NCI-H1105 treated with DMSO at 0.1 percent for 48 hours (cell line): ENCODE results near the gene BEGAIN.

ENCODE experiments used
- DNase-seq: peaks from one replicate; lab custom pipeline; 2025; lab: John Stamatoyannopoulos, UW

Gene BEGAIN

DNA sequence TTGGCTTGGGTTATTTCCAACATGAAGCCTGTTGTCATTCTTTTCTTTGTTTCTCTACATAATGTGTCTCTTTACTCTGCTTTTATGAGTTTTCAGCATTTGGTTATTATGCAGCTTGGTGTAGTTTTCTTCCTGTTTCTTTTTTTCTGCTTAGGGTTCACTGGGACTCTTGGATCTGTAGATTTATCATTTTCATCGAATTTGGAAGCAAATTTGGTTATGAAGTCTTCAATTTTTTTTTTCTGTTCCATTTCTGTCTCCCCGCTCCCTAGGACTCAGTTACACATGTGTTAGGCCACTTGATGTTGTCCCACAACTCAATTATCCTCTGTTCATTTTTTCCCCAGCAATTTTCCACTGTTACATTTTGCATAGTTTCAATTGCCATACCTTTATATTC, 13.8 kb upstream of the BEGAIN start:
- no peak for DNase-seq

DNA sequence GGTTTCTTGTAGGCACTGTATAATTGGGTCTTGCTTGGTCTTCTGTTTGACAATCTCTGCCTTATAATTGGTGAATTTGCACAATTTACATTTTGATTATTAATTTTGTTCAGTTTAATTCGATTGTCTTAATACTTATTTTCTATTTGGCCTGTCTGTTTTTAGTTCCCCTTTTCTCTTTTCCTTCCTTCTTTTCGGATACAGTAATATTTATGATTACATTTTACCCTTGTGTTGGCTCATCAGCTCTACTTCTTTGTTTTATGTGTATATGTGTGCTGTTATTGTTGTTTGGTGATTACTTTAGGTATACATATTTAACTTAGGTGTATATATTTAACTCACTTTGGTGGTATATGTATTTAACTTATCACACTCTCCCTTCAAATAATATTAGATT, 12.8 kb upstream of the BEGAIN start:
- no peak for DNase-seq

DNA sequence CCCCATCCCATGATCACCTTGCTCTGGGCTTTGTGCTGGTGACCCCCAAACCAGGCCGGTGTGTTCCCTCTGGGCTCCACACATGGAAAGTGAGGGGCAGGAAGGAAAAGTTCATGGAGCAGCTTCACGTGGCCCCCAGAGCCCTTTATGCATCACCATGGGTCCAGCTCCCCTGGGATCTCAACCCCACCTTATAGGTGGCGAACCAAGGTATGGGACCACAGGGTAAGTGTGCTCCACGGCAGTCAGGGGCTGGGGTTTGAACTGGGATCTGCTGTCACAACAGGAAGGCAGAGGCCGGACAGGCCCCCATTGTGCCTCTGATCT, 7.4 kb upstream of the BEGAIN start:
- DNase-seq, result no peak

DNA sequence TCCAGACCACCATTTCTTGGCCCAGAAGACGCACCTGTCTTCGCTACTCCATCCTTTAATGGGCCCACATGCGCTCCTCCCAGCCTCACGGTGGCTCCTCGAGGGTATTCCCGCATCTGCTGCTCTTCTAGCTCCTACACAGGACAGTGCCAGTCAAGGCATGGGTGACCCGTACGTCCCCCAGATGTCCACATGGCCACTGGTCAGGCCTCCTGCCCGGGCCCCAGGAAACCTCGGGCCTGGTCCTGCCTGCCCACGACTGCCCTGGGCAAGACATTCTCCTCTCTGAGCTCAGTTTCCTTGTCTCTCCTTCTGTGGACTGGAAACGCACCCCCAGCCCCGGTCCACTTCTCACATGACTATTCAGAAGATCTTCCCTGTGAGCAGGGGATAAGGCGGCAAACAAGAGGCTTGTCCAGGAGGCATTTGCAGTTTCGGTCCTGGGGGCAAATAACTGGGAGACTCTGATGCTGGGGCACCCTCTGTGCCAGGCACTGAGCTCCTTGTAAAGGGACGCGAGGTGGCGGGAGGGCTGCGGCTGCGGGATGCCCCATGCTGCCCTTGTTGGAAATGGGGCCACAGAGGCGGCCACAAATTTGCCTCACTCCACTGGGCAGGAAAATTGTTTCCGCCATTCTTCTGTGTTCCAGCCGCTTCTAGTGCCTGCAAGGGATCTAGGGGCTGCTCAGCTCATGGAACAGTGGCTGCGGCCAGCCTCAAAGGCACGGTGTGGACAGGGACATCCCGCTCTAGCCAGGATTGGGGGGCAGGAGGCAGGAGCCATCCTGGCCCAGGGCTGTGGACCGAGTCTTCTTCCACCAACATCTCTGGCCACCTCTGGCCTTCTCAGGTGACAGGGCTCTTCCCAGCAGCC, 6.8 kb upstream of the BEGAIN start:
- DNase-seq, result no peak

DNA sequence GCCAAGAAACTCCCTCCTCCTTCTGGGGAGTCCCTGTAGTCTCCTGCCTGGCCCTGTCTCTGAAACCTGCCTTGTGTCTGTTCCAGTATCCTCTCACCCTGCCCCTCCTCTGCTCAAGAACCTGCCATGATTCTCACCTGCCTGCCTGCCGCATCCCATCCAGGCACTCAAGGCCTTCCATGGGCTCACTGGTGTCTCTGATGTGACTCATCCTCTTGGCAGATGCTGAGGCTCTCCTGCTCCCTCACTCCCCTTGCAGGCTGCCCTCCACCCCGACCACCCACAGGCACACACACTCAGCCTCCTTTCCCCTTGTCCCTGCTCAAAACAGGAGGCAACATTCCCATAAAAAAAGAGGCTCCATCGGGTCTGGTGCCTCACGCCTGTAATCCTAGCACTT, 5.8 kb upstream of the BEGAIN start:
- DNase-seq, result no peak

DNA sequence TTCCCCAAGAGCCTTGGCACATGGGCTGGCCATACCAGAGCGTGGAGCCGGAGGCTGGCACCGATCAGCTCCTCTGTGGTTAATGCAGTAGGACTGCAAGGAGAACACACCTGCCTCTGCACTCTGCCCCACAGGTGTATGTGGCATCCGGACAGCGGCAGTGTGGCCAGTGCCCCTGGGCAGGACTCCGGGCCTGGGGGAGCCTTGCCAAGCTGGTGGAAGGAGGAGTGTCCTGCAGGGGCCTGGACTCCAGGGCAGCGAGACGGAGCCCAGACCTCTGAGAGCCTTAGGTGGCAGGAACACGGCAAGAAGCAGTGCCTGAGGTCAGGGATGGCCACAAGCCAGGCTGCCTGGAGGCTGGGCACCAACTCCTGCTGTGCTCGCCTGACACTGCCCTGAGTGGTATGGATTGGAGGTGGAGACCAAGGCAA, 5.3 kb upstream of the BEGAIN start:
- no peak for DNase-seq

DNA sequence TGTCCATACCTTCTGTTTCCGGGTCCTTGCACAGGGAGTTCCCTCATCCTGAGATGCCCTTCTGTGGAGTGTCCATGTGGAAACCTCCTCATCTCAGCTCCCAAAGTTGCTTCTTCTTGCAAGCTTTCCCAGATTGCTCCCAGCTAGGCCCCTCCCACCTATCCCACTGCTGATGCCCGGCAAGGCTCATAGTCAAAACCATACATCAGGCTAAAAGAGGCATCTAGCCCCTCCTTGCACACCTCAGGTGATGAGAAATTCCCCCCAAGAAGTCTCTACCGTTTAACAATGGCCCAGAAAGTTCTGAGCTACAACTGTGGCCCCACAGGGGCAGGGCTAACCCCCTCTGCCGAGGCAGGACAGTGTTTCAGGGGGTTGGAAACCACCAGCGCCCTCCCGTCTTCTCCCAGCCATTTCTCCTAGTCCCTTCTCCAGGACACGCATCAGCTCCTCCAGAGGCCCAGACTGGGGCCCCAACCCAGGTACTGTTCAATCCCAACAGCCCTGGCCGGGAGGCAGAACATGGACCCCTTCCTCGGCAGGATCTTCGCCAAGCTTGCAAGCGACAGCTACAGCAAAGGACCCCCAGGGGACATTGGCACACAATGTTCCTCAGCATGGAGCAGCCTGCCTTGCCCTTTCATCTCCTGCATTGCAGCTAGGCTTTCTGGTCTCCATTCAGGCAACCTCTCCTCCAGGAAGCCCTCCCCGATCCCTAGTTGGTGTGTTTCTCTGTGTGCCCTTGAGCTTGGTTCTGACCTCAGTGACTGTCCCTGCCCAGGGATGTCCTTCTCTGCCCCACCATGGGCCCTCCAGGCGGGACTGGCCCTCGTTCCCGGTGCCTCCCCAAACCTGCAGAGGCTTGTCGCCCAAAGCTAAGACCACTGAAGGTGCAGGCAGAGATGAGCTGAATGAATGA, 4.5 kb upstream of the BEGAIN start:
- no peak for DNase-seq

DNA sequence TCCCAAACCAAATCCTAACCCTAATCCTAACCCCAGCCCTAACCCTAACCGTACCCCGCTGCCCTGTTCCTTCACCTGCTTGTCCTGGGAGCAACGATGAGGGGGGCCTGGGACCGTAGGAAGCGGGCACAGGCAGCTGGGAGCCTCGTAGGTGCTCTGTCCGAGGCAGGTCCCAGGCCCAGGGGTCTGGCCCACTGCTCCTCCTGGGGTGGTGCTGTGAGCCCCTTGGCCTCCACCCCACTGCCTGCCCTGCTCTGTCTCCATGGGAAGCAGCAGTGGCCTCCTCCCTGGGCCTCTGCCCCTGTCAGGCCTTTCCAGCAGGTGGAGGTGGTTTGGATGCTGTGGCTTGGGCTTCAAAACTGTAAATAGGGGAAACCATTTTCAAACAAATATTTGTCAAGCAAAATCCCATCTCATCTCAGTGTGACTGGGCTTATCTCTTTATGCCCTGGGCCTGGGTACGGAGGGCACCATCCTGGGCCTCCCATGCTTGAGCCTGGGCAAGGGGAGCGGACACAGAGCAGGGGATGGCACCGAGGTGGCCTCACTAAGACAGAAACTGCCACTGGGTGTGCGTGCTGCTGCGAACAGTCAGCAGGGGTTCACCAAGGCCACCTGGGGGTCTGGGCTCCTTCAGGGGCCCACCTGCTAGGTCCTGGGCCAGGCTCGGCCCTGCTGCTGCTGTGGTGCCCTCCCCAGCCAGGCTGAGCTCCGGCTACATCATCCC, 3.7 kb upstream of the BEGAIN start:
- DNase-seq, result no peak

DNA sequence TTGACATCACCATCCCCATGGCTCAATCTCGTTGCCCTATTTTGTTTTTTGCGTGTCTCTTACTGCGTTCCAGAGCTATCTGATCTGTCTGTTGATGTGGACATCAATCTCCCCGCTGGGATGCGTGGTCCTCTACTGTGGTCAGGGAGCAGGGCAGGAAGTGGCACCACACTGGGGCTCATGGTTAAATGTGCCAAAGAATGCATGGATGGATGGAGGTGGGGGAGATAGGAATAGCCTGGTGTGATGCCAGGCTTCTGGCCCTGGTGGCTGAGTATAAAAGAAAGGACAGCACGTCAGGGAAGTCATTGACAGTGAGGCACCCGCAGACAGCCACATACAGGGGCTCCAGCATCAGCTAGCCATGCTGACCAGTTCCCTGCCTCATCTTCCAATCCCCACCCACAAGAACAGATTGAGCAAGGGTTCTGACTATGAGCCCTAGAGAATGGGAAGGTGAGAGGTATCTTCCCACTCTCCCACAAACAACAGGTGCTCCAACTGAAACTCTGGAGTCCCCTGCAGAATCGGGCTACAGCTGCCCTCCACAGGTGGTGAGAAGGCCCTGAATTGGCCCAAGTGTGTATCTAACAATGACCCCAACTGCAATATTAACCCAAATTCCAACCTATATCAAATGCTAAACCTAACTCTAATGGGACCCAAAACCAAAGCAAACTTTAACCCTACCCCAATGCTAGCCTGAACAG, 2.7 kb upstream of the BEGAIN start:
- no peak for DNase-seq

DNA sequence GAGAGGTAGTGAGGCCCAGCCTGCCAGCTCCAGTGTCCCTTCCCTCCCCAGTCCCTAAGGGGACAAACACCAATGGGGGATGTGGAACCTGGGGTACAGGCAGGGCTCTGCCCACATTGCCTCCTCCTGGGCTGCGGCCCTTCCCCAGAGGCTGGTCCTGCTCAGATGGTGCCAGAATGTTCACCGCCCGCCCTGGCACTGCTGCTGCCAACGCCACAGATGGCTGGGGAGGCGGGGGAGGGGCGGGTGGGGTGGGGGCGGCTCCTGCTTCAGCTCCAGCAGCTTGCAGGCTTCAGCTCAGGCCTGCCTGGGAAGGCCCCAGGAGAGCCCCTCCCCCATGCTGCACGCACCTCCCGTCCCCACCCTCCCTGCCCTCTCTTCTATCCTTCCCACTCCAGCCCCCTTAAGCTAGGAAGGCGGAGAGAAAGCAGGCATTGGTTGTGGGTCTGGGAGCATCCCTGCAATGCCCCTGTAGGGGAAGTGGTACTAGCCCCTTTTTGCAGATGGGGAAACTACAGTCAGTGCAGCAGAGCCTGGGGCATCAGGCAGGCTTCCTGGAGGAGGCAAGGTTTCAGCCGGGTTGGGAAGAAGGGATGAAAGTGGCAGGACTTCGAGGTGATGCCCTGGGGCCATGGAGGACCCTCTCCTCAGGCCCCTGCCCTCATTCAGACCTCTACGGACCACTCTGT, 2.0 kb upstream of the BEGAIN start:
- no peak for DNase-seq

DNA sequence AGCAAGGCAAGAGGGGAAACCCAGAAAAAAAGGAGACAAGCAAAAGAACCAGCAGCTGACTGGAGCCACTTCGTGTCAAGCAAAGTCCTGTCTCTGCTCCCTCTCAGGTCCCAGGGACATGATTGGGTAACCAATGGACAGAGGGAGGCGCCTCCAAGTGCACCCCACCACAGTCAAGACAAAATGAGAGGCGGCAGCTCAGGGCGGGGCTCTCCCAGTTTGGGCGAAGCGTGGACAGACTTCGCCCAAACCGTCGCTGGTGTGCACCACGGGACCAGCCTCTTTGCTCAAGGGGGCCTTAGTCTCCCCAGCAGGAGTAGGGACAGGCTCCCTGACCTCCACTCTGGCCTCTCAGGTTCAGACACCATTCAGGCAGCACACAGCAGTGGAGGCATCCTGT, 1.5 kb upstream of the BEGAIN start:
- DNase-seq, result no peak

DNA sequence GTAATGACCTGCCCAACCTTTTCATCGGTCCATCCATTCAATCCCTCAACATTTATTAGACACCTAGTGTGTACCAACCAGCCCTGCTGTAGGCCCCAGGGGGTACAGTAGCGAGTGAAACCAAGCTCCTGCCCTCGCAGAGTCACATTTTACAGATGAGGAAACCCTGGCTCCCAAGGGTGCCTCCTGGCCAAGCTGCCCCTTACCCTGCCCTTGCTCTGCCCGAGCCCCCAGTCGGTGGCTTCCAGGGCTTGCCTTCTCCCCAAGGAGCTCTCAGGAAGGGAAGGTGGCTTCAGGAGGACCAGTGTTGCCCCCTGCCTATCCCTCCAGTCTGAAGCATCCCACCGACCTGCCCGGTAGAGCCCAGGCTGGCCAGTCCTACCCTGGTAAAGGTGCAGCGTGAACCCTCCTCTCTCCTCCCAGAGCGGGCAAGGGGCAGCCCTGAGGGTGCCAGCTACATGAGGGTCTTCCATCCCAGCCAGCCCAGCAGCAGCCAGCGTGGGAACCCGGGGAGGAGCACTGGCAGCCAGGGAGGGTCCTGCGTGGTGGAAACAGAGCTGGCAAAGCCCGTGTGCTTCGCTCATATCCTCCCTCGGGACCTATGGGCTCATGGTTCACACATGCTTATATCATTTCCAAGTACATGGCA, 670 bp upstream of the BEGAIN start:
- DNase-seq, result no peak

DNA sequence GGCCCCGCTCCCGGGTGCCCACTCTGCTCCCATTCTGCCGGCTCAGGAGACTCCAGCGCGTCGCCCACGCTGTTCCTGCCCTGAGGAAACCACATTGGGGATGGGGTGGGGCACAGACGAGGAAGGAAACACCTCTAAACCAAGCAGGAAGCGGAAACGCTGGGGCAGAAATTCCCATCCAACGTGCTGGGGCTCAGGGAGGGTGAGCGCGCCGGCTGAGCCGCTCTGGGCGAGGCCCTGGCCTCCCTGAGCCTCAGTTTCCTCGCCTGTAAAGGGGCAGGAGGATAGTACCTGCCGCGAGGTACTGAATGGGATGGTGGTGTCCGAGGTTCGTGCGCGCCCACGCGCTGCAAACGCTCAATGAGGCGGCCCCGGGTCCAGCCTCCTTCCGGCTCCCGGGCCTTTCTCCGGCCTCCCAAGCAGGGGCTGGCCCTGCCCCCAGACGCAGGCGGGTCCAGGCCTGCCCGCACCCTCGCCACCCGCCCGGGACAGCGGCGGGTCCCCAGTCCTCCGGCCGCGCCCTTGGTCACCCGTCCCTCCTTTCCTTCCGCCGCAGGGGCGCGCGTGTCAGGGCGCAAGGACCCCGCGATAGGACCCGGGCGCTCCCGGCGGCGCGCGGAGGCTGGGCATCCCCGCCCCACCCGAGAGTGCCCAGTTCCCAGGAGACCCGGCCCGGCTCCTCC, 673 bp downstream of the BEGAIN start:
- DNase-seq, result peak; percentile 39

DNA sequence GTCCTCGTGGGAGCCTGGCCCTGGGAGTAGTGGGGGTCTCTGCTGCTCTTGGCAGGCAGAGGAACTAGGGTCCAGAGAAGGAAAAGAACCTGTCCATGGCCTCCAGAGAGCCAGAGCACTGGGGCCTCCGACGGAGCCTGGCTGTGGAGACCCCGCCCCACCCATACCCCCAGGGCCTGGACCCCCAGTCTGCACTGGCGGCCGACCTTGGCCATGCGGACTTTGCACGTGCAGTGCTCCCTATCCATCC, 1.1 kb downstream of the BEGAIN start:
- no peak for DNase-seq

DNA sequence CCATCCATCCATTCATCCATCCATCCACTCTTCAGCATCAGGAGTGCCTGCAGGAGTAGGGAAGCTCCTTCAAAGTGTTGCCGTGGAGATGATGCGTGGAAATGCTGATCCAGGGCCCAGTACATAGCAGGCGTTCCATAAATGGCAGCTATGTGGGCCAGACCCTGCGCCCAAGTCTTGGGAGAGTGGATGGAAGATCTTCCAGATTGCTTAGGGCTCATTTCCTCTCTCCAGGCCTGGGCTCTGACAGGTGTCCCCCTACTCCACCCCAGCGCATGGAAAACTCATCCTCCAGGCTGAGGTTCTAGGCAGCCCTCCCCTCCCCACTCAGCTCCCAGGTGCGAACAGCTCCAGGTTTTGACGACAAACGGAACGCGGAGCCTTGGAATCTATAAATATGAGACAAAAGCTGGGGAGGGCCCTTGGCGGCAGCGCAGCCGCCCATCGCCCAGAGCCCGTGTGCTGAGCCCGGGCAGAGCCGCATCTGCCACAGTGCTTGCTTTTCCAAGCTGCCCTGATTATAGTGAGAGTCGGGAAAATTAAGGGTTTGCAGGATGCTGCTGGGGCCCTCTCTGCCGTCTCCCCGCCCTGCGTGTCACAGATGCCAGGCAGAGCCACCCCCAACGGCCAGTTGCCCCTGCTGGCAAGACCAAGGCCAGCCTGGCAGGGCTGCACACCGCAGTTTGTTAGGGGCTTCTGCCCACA, 1.6 kb downstream of the BEGAIN start:
- no peak for DNase-seq

DNA sequence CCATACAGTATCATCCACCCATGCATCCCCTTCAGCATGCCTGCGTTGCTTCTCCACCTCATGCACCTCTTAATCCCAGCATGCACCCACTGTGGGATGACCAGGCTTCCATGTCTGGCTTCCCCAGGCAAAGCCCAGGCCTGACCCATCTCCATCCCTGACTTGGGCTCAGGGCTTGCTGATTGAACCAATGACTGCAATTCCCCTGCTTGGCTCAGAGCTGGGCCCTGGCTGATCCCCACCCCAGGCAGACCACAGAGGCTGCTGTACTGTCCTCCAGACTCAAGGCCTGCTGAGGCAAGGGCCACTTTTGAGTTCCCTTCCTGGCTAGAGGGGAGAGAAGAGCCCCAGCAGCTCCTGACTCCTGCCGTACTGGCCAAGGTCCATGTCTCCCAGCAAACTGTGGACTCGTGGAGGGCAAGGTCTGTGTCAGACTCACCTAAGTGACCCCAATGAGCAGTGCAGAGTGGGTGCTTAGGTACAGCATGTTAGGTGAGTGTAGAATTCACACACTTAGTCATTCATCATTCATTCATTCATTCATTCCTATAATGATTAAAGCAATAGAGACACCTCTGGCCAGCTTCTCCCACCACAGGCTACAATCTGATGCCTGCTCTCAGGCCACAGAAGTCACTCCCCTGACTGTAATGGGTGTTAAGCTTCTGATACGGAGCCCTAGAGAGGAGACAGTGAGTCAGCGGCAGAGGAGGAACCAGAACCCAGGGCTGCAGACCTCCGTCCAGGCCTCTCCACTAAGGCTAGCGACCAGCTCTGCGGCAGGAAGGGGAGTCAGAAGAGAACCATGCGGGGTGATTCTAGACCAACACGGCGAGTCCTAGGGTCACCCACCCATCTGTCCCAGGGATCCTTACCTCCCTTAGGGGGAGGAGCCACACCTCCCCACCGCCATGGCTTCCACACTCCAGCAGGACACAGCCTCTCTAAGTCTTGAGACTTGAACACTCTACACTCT, 2.9 kb downstream of the BEGAIN start:
- DNase-seq, result no peak

DNA sequence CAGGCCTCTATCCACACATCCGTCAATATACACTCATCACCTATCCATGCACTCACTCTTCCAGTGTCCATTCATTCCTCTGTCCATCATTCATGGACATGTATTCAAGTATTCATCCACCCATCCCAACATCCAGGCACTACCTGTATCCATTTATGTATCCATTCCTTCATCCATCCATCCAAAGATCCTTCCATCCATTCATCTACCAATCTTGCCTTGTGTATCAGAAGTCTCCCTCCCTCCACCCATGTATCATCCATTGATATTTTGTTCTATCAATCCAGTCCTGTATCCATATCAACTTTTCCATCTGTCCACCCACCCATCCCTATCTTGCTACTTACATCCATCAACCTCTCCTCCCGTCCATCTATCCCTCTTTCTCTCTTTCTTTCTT, 4.0 kb downstream of the BEGAIN start:
- DNase-seq, result no peak

DNA sequence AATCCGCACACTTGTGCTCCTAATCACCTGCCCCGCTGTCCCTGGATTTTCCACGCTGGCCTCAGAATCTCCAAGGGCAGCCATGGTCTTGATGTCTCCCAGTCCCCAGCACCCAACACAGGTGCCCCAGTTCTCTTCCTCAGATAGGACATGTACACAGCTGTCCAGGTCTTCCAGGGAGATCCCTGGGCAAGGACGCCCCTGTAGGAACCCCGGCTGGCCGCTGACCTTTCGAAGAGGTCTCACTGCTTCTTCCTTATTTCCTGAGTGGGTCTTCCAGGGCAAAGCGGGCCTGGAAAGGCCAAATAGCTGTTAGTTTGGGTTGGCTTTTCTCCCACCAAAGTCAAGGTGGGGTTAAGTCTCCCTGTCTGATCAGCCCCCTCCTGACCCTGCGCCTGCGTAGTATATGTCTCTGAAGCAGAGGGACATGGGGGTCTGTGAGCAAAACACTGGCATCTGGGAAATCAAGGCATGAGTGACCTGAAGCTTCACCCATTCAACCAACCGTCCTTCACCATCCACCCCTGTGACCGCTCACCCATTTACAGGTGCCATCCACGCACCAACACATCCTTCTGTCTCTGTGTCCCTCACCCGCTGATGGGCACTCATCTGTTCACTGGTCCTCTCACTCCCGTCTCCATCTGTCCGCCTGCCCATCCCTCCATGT, 4.6 kb downstream of the BEGAIN start:
- no peak for DNase-seq
